HepG2 (cell line): ENCODE data around the gene AMOTL2. TPM values are rescaled to one million over a fixed set of nuclear protein-coding genes. Genes with fewer than 3 reads are reported as not detected.

Experiments used
- HOXD1 ChIP-seq: sonication (generic); formaldehyde crosslinking; IDR thresholded peaks from 2 replicates; pipeline ENCODE4 v1.5.0; 2020; ENCODE audit warnings: missing genetic modification reagents
- KDM4B ChIP-seq: sonication (generic); formaldehyde crosslinking; IDR thresholded peaks from 2 replicates; pipeline ENCODE4 v1.4.0; 2020; ENCODE audit warnings: missing genetic modification reagents
- LRRFIP1 ChIP-seq: sonication (generic); formaldehyde crosslinking; conservative IDR thresholded peaks from 2 replicates; pipeline ENCODE4 v1.4.0; 2020; ENCODE audit warnings: missing genetic modification reagents
- NFYB ChIP-seq: sonication (generic); formaldehyde crosslinking; IDR thresholded peaks from 2 replicates; pipeline ENCODE4 v1.4.0; 2020; ENCODE audit warnings: missing genetic modification reagents
- PAXIP1 ChIP-seq: sonication (generic); formaldehyde crosslinking; conservative IDR thresholded peaks from 2 replicates; pipeline ENCODE4 v1.4.0; 2020; ENCODE audit warnings: mild to moderate bottlenecking, missing genetic modification reagents, moderate library complexity
- POGZ ChIP-seq: sonication (generic); formaldehyde crosslinking; IDR thresholded peaks from 2 replicates; pipeline ENCODE4 v1.4.0; 2020; ENCODE audit warnings: mild to moderate bottlenecking, missing genetic modification reagents
- SOX6 ChIP-seq, 2 experiments: fragments of 450-650 bp in 1 of 2; sonication (generic) in 1 of 2; formaldehyde crosslinking in 1 of 2; IDR thresholded peaks; 2 replicates each; pipeline versions ENCODE4 v1.4.0 to v1.6.1; 2017 to 2020; ENCODE audit warnings: antibody characterized with exemption in 1 of 2, mild to moderate bottlenecking in 1 of 2, missing genetic modification reagents in 1 of 2
- TBL1XR1 ChIP-seq: fragments of 150-350 bp; IDR thresholded peaks from 2 replicates; pipeline ENCODE4 v1.6.1; 2014; ENCODE audit warnings: borderline replicate concordance, low read length; ENCODE audit not compliant: partially characterized antibody
- TCF7L2 ChIP-seq: IDR thresholded peaks from 2 replicates; pipeline ENCODE4 v1.6.1; 2011; ENCODE audit warnings: mild to moderate bottlenecking, low read depth, low read length, moderate library complexity
- ZBTB40 ChIP-seq, 2 experiments: fragments of 450-650 bp in 1 of 2; sonication (generic) in 1 of 2; formaldehyde crosslinking in 1 of 2; IDR thresholded peaks; 2 replicates each; pipeline versions ENCODE4 v1.6.1 to v1.8.0; 2016 to 2022; ENCODE audit warnings: antibody characterized with exemption in 1 of 2, mild to moderate bottlenecking in 1 of 2, missing genetic modification reagents in 1 of 2
- ZFP37 ChIP-seq: sonication (generic); formaldehyde crosslinking; IDR thresholded peaks from 2 replicates; pipeline ENCODE4 v1.4.0; 2020; ENCODE audit warnings: missing genetic modification reagents, borderline replicate concordance
- ZMYM4 ChIP-seq: sonication (generic); formaldehyde crosslinking; IDR thresholded peaks from 2 replicates; pipeline ENCODE4 v1.8.1; 2023; ENCODE audit warnings: mild to moderate bottlenecking, missing genetic modification reagents
- ZNF121 ChIP-seq: sonication (generic); formaldehyde crosslinking; IDR thresholded peaks from 2 replicates; pipeline ENCODE4 v1.5.0; 2020; ENCODE audit warnings: mild to moderate bottlenecking, missing genetic modification reagents
- ZNF3 ChIP-seq: IDR thresholded peaks from 2 replicates; pipeline ENCODE4 v1.7.0; 2017; ENCODE audit warnings: inconsistent platforms
- polyA plus RNA-seq, 8 experiments: library from polyadenylated mRNA; depleted of rRNA in 3 of 8; stranded (reverse) in 7 of 8; unstranded in 1 of 8; fragments of >200 nt; fragmentation: Illumina TruSeq in 4 of 8; extraction: Trizol in 4 of 8; gene quantifications; 2 replicates each; pipeline versions ENCODE4 v1.2.1 to v1.2.3, GENCODE V29; 2011 to 2016; ENCODE audit warnings: low read depth in 4 of 8, missing spikeins in 1 of 8, mixed read lengths in 1 of 8; ENCODE audit not compliant: insufficient read depth in 1 of 8
- total RNA-seq, 5 experiments: library from RNA; depleted of rRNA; stranded (reverse); fragments of >200 nt; fragmentation: Illumina TruSeq; extraction: Trizol; gene quantifications; 2 replicates each; pipeline ENCODE4 v1.2.3, GENCODE V29; 2016; ENCODE audit warnings: low read depth in 1 of 5

The AMOTL2 gene
- total and polyA plus RNA-seq, 2 of the 13 experiments (the other 11 are each of a cell fraction or from before 2014, with no cell fraction given) = 17.3 to 18.5 TPM

GRCh38 chr3:134419214-134419959 lies 45.1 kb upstream of the AMOTL2 start (continued):
- TF ChIP-seq ZBTB40 (IDR thresholded peaks at IDR 0.05) (no peak), ZBTB40 (CRISPR knock-in tag; IDR thresholded peaks at IDR 0.05) (no peak), KDM4B (CRISPR knock-in tag) (no peak), TCF7L2 (no peak), ZNF3 (CRISPR knock-in tag) (no peak), ZMYM4 (CRISPR knock-in tag) (peak; percentile 90), POGZ (CRISPR knock-in tag) (peak; percentile 73), HOXD1 (CRISPR knock-in tag) (no peak), NFYB (no peak), ZNF121 (CRISPR knock-in tag) (no peak), SOX6 (IDR thresholded peaks at IDR 0.05) (no peak), SOX6 (CRISPR knock-in tag; IDR thresholded peaks at IDR 0.05) (peak; percentile 75), PAXIP1 (CRISPR knock-in tag) (peak; percentile 91), LRRFIP1 (no peak), TBL1XR1 (no peak), ZFP37 (CRISPR knock-in tag) (no peak)
